NK-92 treated with Interleukin-12 subunit alpha and Interleukin-12 subunit beta, amount 100 ng/mL, for 24 hours (cell line): Measurements from ENCODE around the gene USP46.

Experiments used
- DNase-seq: peaks from one replicate; lab custom pipeline; 2025; lab: John Stamatoyannopoulos, UW

USP46 gene

GRCh38 chr4:52655506-52655905 is 3.6 kb downstream of the USP46 start:
- DNase-seq = no peak

GRCh38 chr4:52651996-52652672 is 7.0 kb downstream of the USP46 start:
- no peak for DNase-seq

- DNase-seq = no peak
Observed at GRCh38 chr4:52648836-52649235, 10.3 kb downstream of the USP46 start.

- no peak for DNase-seq
Observed at GRCh38 chr4:52646741-52647140, 12.4 kb downstream of the USP46 start.

- DNase-seq = no peak
Observed at GRCh38 chr4:52646096-52646495, 13.0 kb downstream of the USP46 start.

- no peak for DNase-seq
Observed at GRCh38 chr4:52645300-52645699, 13.8 kb downstream of the USP46 start.

- DNase-seq = no peak
Observed at GRCh38 chr4:52643785-52644244, 15.3 kb downstream of the USP46 start.

GRCh38 chr4:52643190-52643589 is 15.9 kb downstream of the USP46 start:
- no peak for DNase-seq

GRCh38 chr4:52641854-52642563 is 17.1 kb downstream of the USP46 start:
- DNase-seq = no peak

- DNase-seq = no peak
Observed at GRCh38 chr4:52640808-52641565, 18.1 kb downstream of the USP46 start.

GRCh38 chr4:52638717-52639116 is 20.4 kb downstream of the USP46 start:
- no peak for DNase-seq

GRCh38 chr4:52637116-52637515 is 22.0 kb downstream of the USP46 start:
- DNase-seq = no peak

- DNase-seq = no peak
Observed at GRCh38 chr4:52635560-52635959, 23.5 kb downstream of the USP46 start.

GRCh38 chr4:52635130-52635529 is 24.0 kb downstream of the USP46 start:
- DNase-seq = no peak

GRCh38 chr4:52633846-52634245 is 25.3 kb downstream of the USP46 start:
- DNase-seq = no peak

GRCh38 chr4:52628974-52629373 is 30.1 kb downstream of the USP46 start:
- no peak for DNase-seq

- no peak for DNase-seq
Observed at GRCh38 chr4:52628543-52628942, 30.6 kb downstream of the USP46 start.

- no peak for DNase-seq
Observed at GRCh38 chr4:52627876-52628275, 31.2 kb downstream of the USP46 start.

- DNase-seq = no peak
Observed at GRCh38 chr4:52625216-52625615, 33.9 kb downstream of the USP46 start.

GRCh38 chr4:52622564-52622963 is 36.5 kb downstream of the USP46 start:
- no peak for DNase-seq

GRCh38 chr4:52621567-52621966 is 37.5 kb downstream of the USP46 start:
- no peak for DNase-seq

- DNase-seq = no peak
Observed at GRCh38 chr4:52619591-52619931, 39.5 kb downstream of the USP46 start.
